Osteocyte (in vitro differentiated cells): ENCODE measurements around the gene PFAS. TPM values are rescaled to one million over a fixed set of nuclear protein-coding genes. Genes with fewer than 3 reads are reported as not detected.
"Not testable (repeated sequence)": the region's sequence is repeated elsewhere in the genome, so short reads cannot be mapped to it uniquely, and the experiment has no call there.

Experiments
- DNase-seq: peaks from one replicate; pipeline ENCODE4 v3.0.0; 2021; ENCODE audit warnings: mixed read lengths; ENCODE audit not compliant: unreplicated experiment; ENCODE audit errors: extremely low spot score
- H3K27ac Mint-ChIP-seq: one replicate; pipeline ENCODE4 v1.8.0; 2021; ENCODE audit warnings: mild to moderate bottlenecking, mixed read lengths; ENCODE audit not compliant: unreplicated experiment
- H3K27me3 Mint-ChIP-seq: one replicate; pipeline ENCODE4 v1.8.0; 2021; ENCODE audit warnings: mixed read lengths; ENCODE audit not compliant: unreplicated experiment
- H3K36me3 Mint-ChIP-seq: one replicate; pipeline ENCODE4 v1.8.0; 2021; ENCODE audit warnings: mixed read lengths; ENCODE audit not compliant: unreplicated experiment
- H3K4me1 Mint-ChIP-seq: one replicate; pipeline ENCODE4 v1.8.0; 2021; ENCODE audit warnings: mixed read lengths; ENCODE audit not compliant: unreplicated experiment
- H3K4me3 Mint-ChIP-seq: one replicate; pipeline ENCODE4 v1.8.0; 2021; ENCODE audit warnings: mild to moderate bottlenecking, moderate library complexity, mixed read lengths; ENCODE audit not compliant: unreplicated experiment
- H3K9me3 Mint-ChIP-seq: one replicate; pipeline ENCODE4 v1.8.0; 2021; ENCODE audit warnings: mixed read lengths; ENCODE audit not compliant: unreplicated experiment
- total RNA-seq: library from RNA; stranded (reverse); gene quantifications from 2 replicates; pipeline ENCODE4 v1.2.1, GENCODE V29; 2021
- TF ChIP-seq, protein P1 (sequence below): fragments of 200-600 bp; sonication (generic); IDR thresholded peaks from 2 replicates; pipeline ENCODE4 v1.5.0; 2021; ENCODE audit warnings: antibody characterized with exemption, mild to moderate bottlenecking, moderate library complexity

PFAS gene
- total RNA-seq, 1 donor from 2014 or later: 48.9 TPM

DNA sequence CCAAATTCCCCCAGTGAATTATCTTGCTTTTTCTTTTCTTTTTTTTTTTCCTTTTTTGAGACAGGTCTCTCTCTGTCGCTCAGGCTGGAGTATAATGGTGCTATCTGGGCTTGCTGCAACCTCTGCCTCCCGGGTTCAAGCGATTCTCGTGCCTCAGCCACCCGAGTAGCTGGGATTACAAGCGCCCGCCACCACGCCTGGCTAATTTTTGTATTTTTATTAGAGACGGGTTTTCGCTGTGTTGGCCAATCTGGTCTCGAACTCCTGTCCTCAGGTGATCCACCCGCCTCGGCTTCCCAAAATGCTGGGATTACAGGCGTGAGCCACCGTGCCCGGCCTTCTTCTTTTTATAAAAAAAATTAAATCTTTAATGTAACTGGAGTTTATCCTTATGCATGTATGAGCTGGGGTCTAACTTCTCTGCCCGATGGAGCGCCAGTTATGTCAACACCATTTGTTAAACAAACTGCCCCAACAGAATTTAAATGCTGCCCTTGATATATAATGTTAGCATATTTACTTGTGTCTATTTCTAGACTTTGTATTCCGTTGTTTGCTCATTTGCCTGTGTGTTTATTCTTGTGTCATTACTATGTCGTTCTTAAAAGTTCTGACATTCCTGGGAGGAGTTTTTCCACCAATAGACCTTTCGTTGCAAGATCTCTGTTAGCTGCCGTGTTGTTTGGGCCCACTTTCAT lies 38.2 kb upstream of the PFAS start:
- no peak for DNase-seq

DNA sequence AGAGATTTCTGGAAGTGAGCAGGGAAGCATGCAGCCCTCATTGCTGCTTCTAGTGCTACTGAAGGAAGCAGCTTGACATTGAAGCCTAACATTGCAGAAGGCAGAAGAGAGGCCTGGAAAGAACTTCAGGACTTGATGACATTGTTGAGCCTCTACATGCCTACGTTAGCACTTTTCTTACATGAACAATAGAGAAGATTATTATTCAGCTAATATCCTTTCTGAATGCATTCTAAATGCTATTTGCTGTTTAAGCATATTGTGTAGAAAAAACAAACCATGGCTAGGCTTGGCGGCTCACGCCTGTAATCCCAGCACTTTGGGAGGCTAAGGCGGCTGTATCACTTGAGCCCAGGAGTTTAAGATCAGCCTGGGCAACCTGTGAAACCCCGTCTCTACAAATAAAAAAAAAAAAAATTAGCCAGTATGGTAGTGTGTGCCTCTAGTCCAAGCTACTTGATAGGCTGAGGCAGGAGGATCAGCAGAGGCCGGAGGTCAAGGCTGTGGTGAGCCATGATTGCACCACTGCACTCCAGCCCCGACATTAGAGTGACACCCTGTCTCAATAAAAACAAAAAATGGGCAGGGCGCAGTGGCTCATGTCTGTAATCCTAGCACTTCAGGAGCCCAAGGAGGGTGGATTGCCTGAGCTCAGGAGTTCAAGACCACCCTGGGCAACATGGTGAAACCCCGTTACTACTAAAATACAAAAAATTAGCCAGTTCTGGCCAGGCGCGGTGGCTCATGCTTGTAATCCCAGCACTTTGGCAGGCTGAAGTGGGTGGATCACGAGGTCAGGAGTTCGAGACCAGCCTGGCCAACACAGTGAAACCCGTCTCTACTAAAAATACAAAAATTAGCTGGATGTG lies 36.5 kb upstream of the PFAS start:
- no peak overlapping the region for H3K4me3 Mint-ChIP-seq
- no peak overlapping the region for H3K27ac Mint-ChIP-seq
- DNase-seq: no peak
- TF ChIP-seq, protein P1, sequence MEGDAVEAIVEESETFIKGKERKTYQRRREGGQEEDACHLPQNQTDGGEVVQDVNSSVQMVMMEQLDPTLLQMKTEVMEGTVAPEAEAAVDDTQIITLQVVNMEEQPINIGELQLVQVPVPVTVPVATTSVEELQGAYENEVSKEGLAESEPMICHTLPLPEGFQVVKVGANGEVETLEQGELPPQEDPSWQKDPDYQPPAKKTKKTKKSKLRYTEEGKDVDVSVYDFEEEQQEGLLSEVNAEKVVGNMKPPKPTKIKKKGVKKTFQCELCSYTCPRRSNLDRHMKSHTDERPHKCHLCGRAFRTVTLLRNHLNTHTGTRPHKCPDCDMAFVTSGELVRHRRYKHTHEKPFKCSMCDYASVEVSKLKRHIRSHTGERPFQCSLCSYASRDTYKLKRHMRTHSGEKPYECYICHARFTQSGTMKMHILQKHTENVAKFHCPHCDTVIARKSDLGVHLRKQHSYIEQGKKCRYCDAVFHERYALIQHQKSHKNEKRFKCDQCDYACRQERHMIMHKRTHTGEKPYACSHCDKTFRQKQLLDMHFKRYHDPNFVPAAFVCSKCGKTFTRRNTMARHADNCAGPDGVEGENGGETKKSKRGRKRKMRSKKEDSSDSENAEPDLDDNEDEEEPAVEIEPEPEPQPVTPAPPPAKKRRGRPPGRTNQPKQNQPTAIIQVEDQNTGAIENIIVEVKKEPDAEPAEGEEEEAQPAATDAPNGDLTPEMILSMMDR: no peak
- H3K4me1 Mint-ChIP-seq: peaks cover 21% of the 10 kb centered on the region
- H3K9me3 Mint-ChIP-seq: no peaks in the 10 kb centered on the region
- no peaks in the 10 kb centered on the region for H3K36me3 Mint-ChIP-seq
- H3K27me3 Mint-ChIP-seq: no peaks in the 10 kb centered on the region

More for the DNA sequence above, 38.2 kb upstream of the PFAS start:
- Mint-ChIP-seq H3K9me3 (no peaks in the 10 kb centered on the region), H3K27me3 (no peaks in the 10 kb centered on the region), H3K27ac (peak overlapping the region; percentile 98), H3K4me3 (peak overlapping the region; percentile 93), H3K36me3 (peaks cover 3% of the 10 kb centered on the region), H3K4me1 (peaks cover 21% of the 10 kb centered on the region)
- TF ChIP-seq, protein P1: no peak

DNA sequence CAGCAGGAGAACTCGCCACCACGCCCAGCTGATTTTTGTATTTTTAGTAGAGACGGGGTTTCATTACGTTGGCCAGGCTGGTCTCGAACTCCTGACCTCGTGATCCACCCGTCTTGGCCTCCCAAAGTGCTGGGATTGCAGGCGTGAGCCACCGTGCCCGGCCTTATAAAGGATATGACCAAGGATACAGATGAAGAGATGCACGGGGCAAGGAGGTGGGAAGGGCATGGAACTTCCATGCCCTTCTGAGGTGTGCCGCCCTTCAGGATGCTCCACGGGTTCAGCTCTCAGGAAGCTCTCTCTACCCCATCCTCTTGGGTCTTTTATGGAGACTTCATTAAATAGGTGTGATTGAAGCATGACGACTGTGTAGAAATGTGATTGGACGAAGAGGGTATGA lies 35.1 kb upstream of the PFAS start:
- peaks cover 21% of the 10 kb centered on the region for H3K4me1 Mint-ChIP-seq
- H3K9me3 Mint-ChIP-seq, H3K4me3 Mint-ChIP-seq, DNase-seq, H3K36me3 Mint-ChIP-seq, H3K27ac Mint-ChIP-seq, H3K27me3 Mint-ChIP-seq: not testable (repeated sequence)

DNA sequence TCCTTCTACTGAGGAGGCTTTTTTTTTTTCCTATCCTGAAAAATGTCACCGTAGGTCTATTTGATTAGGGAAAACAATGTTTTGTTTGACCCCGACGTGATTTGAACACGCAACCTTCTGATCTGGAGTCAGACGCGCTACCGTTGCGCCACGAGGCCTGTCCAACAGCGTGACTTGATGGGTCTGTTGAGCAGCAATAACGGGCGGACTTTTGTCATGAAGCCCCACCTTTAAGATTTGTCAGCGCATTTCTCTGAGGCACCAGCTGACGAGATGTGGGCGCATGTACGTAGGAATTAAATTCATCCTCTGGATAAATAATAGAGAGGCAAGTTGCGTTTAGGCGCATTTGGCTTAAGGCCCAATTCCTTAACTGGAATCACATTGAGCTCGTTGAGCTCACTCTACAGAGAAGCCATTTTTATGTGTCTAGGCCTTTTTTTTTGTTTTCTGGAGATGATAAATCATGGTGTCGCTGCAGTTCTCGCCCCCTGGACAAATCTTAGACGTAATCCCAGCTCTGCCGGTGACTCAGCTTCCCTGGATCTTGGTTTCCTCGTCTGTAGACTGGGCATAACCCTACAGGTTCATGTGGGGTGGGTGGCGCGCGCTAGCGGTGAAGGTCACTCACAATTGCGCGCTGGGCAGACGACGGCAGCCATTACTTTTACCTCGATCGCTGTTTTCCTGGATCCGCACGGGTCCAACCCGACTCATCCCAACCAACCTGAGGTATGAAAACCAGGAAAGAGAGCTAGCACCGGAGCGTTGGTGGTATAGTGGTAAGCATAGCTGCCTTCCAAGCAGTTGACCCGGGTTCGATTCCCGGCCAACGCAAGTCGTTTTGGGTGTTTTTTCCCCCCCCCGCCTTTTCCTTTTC lies 28.1 kb upstream of the PFAS start:
- H3K27me3 Mint-ChIP-seq: no peaks in the 10 kb centered on the region
- H3K9me3 Mint-ChIP-seq: no peaks in the 10 kb centered on the region
- H3K4me1 Mint-ChIP-seq: peaks cover 28% of the 10 kb centered on the region

More for the DNA sequence above, 28.1 kb upstream of the PFAS start:
- peak; percentile 96 for DNase-seq
- TF ChIP-seq, protein P1: no peak
- Mint-ChIP-seq H3K4me3 (peak overlapping the region; percentile 97), H3K36me3 (no peaks in the 10 kb centered on the region), H3K27ac (peak overlapping the region; percentile 100)
